HEK293T (cell line): ENCODE results near the gene ASB18.
"Not testable (repeated sequence)": the region's sequence is repeated elsewhere in the genome, so short reads cannot be mapped to it uniquely, and the experiment has no call there.

Experiments
- CTCF ChIA-PET: fragments of 350-600 bp; formaldehyde crosslinking; extraction: SDS; loops from one replicate; lab custom pipeline; 2021; ENCODE audit warnings: antibody characterized with exemption, inconsistent platforms; lab: Yijun Ruan, JAX
- POLR2A ChIA-PET: fragments of 350-600 bp; formaldehyde crosslinking; extraction: SDS; loops from one replicate; lab custom pipeline; 2020; ENCODE audit warnings: antibody characterized with exemption, inconsistent platforms; lab: Yijun Ruan, JAX
- DNase-seq: peaks from one replicate; pipeline ENCODE4 v3.0.0; 2012; ENCODE audit warnings: mixed read lengths; ENCODE audit errors: extremely low spot score
- ARNT ChIP-seq: fragments of 450-650 bp; IDR thresholded peaks from 2 replicates; pipeline ENCODE4 v1.6.1; 2017; ENCODE audit warnings: mild to moderate bottlenecking
- BHLHE40 ChIP-seq: fragments of 450-650 bp; IDR thresholded peaks from 2 replicates; pipeline ENCODE4 v1.6.1; 2016; ENCODE audit warnings: mild to moderate bottlenecking, moderate library complexity, borderline replicate concordance
- CTBP1 ChIP-seq: fragments of 450-650 bp; IDR thresholded peaks from 2 replicates; pipeline ENCODE4 v1.6.1; 2016; ENCODE audit warnings: borderline replicate concordance
- ELF4 ChIP-seq: fragments of 450-650 bp; IDR thresholded peaks from 2 replicates; pipeline ENCODE4 v1.6.1; 2017; ENCODE audit warnings: antibody characterized with exemption
- FOXA1 ChIP-seq: fragments of 450-650 bp; IDR thresholded peaks from 2 replicates; pipeline ENCODE4 v1.6.1; 2016; ENCODE audit warnings: mild to moderate bottlenecking
- FOXK2 ChIP-seq: fragments of 450-650 bp; IDR thresholded peaks from 2 replicates; pipeline ENCODE4 v1.6.1; 2016; ENCODE audit warnings: mild to moderate bottlenecking
- FOXM1 ChIP-seq: fragments of 450-650 bp; IDR thresholded peaks from 2 replicates; pipeline ENCODE4 v1.6.1; 2017; ENCODE audit warnings: mild to moderate bottlenecking, borderline replicate concordance
- HDGF ChIP-seq: fragments of 450-650 bp; IDR thresholded peaks from 2 replicates; pipeline ENCODE4 v1.6.1; 2017; ENCODE audit warnings: antibody characterized with exemption, borderline replicate concordance
- L3MBTL2 ChIP-seq: fragments of 450-650 bp; conservative IDR thresholded peaks from 2 replicates; pipeline ENCODE4 v1.6.1; 2016; ENCODE audit warnings: mild to moderate bottlenecking
- LEF1 ChIP-seq: fragments of 450-650 bp; IDR thresholded peaks from 2 replicates; pipeline ENCODE4 v1.6.1; 2017; ENCODE audit warnings: mild to moderate bottlenecking, borderline replicate concordance
- NFRKB ChIP-seq: fragments of 450-650 bp; IDR thresholded peaks from 2 replicates; pipeline ENCODE4 v1.6.1; 2016; ENCODE audit warnings: mild to moderate bottlenecking, moderate library complexity
- SP1 ChIP-seq: fragments of 450-650 bp; IDR thresholded peaks from 2 replicates; pipeline ENCODE4 v1.6.1; 2017
- SUZ12 ChIP-seq: fragments of 450-650 bp; IDR thresholded peaks from 2 replicates; pipeline ENCODE4 v1.6.1; 2016; ENCODE audit warnings: mild to moderate bottlenecking
- TARDBP ChIP-seq: fragments of 450-650 bp; IDR thresholded peaks from 2 replicates; pipeline ENCODE4 v1.6.1; 2016
- ZNF384 ChIP-seq: fragments of 450-650 bp; IDR thresholded peaks from 2 replicates; pipeline ENCODE4 v1.6.1; 2016
- TF ChIP-seq, protein P1 (sequence below): fragments of 450-650 bp; IDR thresholded peaks from 2 replicates; pipeline ENCODE4 v1.6.1; 2016

ASB18 gene

GRCh38 chr2:236282406-236282805, 18.2 kb upstream of the ASB18 start:
- ChIA-PET POLR2A (no interaction called here), CTCF (no interaction called here)
- no peak for DNase-seq
- TF ChIP-seq SP1 (no peak), FOXM1 (no peak), LEF1 (no peak), SUZ12 (no peak), TARDBP (no peak), CTBP1 (no peak), NFRKB (no peak), ARNT (no peak), ELF4 (no peak), L3MBTL2 (no peak), BHLHE40 (no peak), FOXA1 (no peak), HDGF (no peak), FOXK2 (no peak), ZNF384 (no peak)
- TF ChIP-seq, protein P1, sequence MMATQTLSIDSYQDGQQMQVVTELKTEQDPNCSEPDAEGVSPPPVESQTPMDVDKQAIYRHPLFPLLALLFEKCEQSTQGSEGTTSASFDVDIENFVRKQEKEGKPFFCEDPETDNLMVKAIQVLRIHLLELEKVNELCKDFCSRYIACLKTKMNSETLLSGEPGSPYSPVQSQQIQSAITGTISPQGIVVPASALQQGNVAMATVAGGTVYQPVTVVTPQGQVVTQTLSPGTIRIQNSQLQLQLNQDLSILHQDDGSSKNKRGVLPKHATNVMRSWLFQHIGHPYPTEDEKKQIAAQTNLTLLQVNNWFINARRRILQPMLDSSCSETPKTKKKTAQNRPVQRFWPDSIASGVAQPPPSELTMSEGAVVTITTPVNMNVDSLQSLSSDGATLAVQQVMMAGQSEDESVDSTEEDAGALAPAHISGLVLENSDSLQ = no peak

DNA sequence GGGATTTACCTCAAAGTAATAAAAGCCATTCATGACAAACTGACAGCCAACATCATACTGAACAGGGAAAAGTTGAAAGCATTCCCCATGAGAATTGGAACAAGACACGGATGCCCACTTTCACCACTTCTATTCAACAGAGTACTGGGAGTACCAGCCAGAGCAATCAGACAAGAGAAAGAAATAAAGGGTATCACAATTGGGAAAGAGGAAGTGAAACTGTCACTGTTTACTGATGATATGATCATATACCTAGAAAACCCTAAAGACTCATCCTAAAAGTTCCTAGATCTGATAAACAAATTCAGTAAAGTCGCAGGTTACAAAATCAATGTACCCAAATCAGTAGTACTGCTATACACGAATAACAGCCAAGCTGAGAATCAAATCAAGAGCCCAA, 17.2 kb upstream of the ASB18 start:
- POLR2A ChIA-PET = no interaction called here
- CTCF ChIA-PET = no interaction called here
- no peak for TF ChIP-seq SP1
- no peak for TF ChIP-seq ELF4
- TF ChIP-seq CTBP1 = no peak
- TF ChIP-seq ZNF384 = no peak
- no peak for DNase-seq

DNA sequence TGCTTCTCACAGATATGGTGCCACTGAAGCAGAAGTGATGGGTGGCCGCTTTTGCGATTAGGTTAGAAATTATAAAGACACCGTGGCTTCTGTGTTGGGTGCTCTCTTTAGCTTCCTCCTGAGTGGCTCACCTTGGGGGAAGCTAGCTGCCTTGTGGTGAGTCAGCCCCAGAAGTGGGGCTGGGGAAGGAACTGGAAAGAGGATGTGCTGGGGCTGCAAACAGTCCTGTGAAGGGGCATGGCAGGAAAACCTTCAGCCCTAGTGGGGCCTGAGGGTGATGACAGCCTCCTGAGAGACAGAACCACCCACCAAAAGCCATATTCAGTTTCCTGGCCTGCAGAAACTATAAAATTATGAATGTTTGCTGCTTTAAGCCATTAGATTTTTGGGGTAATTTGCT, 8.9 kb upstream of the ASB18 start:
- ChIA-PET POLR2A (no interaction called here), CTCF (no interaction called here)
- TF ChIP-seq TARDBP (no peak), SUZ12 (no peak), CTBP1 (no peak), LEF1 (no peak), L3MBTL2 (no peak), FOXK2 (no peak), FOXA1 (no peak), ZNF384 (no peak), BHLHE40 (no peak), NFRKB (no peak), FOXM1 (no peak), ELF4 (no peak), SP1 (no peak), ARNT (no peak), HDGF (no peak)
- TF ChIP-seq, protein P1 = no peak
- DNase-seq = no peak

- DNase-seq = no peak
- CTCF ChIA-PET = no interaction called here
- TF ChIP-seq ARNT = no peak
- POLR2A ChIA-PET = no interaction called here
Observed at GRCh38 chr2:236271851-236272250, 7.6 kb upstream of the ASB18 start.

DNA sequence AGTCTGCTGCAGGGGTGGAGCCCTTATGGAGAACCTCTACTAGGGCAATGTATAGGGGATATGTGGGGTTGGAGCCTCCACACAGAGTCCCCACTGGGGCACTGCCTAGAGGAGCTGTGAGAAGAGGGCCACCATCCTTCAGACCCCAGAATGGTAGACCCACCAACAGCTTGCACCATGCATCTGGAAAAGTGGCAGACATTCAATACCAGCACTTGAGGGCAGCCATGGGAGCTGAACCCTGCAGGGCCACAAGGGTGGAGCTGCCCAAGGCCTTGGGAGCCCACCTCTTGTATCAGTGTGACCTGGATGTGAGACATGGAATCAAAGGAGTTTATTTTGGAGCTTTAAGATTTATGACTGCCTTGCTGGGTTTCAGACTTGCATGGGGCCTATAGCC, 5.7 kb upstream of the ASB18 start:
- DNase-seq, POLR2A ChIA-PET, CTCF ChIA-PET: not testable (repeated sequence)

DNA sequence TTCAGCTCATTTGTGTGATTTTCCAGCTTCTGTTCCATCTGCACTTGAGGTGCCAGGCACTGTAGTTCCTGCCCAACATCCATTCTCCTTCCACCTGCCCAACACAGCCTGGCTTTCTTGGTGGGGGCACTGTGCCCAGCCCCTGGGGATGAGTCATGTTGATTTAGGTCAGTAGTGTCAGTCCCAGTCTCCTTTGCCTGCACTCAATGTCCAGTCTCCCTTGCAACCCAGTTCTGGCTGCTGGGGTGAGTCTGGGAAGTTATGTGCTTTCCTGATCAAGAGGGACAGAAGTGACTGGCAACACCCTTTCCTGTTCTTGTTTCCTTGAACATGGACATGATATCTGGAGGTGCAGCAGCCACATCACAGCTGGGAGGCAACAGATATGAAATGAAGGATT, 1.5 kb upstream of the ASB18 start:
- TF ChIP-seq ZNF384 (no peak), TARDBP (no peak), L3MBTL2 (no peak), BHLHE40 (no peak), ARNT (no peak), FOXA1 (no peak), ELF4 (no peak), CTBP1 (no peak), FOXK2 (no peak), NFRKB (no peak), FOXM1 (no peak), LEF1 (no peak)
- TF ChIP-seq, protein P1 = no peak
- DNase-seq = no peak
- ChIA-PET CTCF (no interaction called here), POLR2A (no interaction called here)

DNA sequence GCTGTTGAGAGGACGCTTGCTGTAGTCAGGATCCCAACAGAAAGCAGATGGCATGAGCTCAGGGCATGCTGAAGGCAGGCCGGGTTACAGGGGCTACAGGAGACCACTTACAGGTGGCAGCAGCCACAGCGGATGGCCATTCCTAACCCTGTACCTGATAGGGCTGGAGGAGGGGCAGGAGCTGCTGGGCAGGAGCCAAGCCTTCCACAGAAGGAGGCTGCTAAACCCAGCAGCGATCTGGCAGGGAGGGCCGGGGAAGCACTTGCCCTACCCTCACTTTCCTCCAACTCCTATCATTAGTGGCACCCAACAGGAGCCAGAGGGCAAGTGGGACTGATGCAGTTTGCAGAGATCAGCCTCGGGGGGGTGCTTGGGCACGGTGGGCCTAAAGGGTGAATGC, 2.0 kb downstream of the ASB18 start:
- CTCF ChIA-PET = no interaction called here
- TF ChIP-seq CTBP1 (no peak), FOXM1 (no peak), LEF1 (no peak), NFRKB (no peak), HDGF (no peak), ZNF384 (no peak), L3MBTL2 (no peak)
- POLR2A ChIA-PET = no interaction called here
- DNase-seq = no peak
